Occipital lobe (tissue), 2 donors: ENCODE measurements around the gene GLCCI1. TPM values are rescaled to one million over a fixed set of nuclear protein-coding genes. Genes with fewer than 3 reads are reported as not detected.

Experiments used
- DNase-seq: peaks from one replicate; lab custom pipeline; 2025; lab: John Stamatoyannopoulos, UW
- total RNA-seq: library from RNA; depleted of rRNA; stranded (reverse); fragments of >200 nt; gene quantifications from one replicate; pipeline ENCODE4 v1.2.3, GENCODE V29; 2014

Gene GLCCI1
- total RNA-seq, result 32.6 TPM

DNA sequence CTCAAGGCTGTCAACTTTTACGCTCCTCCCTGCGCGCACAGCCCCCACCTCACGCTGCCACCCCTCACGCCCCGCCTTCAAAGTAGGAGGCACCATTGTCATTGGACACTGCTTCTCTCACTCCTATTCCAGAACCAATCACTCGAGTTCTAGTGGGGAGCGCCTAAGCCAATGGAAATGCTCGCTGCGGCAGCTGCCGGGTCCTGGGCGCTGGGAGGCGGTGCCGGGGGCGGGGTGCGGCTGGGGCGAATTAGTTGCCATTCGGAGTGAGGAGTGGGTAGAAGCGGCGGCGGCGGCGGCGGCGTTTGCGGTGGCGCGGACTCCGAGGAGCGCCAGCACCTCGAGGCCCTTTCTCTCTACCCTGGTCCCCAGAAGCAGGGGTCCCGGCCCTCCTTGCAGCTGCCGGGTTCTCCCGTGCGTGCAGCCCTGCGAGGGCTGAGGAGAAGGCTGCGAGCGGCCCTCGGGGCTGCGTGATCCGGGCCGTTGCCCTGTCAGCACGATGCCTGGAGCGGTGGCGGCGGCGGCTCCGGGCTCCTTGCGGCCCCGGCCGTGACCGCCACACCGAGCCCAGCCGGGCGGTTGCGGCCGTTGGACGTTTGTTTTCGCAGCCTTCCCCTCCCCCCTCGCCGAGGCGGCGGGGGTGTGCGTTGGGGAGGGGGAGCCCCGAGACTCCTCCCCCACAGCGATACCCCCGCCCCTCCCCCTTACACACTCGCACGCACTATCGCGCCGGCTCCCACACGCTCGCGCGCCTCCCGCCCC lies at the start of gene GLCCI1:
GLCCI1 (plus strand) TSS at position 253 of the 762 bp plus-strand sequence. CDS start 555 bp downstream, outside the sequence.
- peak; percentile 97 for DNase-seq

DNA sequence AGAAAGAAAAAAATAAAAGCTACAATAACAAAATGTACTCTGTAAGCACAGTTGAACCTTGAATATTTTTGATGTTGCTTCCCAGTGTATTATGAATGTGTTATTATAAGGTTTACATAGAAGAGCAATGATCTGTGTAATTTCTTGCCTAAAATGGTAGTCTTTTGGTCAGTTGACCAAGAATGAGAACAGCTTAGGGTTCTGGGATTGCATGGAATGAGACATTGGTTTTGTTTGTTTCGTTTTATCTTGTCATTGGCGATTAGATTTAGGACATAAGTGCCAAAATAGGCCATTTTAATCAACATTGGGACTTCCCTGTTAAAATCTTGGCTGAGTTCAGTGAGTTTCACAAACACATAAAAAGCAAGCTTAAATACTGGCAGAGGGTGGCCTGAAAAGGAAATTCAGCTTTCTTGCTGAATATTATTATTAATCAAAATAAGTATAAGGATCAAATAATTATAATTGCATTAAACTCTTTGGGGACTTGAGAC lies 49.1 kb upstream of the GLCCI1 start:
- no peak for DNase-seq

DNA sequence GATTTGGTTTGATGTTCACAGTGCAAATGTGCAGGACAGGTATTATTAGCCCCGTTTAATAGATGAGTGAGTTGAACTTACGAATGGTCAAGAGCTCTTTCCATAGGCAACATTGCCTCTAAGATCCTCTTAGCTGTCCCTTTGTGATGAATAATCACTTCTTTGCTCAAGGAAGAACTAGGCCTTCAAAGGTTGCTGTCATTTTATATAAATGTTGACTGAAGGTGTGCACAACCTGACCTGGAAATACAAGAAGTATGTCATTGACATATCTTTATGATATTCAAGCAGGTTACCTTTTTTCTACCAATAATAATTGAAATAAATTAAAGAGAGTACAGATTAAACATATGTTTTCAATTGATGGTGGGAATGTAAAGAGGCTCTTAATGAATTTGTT lies 48.5 kb upstream of the GLCCI1 start:
- no peak for DNase-seq

DNA sequence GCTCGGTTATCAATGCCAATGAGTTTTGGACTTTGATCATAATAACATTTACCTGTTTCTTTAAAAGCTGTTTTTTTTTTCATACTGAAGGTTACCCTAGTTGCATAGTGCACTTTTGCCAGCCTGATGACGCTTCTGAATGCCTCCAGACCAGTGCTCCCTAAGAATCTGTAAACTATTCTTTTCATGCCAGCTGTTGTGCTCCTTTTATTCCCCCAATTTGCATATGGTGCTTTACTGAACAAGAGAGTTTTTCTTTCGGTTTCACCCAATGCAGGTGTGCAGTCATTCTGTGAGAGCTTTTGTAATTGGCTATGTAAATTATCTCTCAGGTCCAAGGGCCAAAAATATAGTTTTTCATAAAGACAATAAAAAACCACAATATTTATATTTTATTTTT lies 48.1 kb upstream of the GLCCI1 start:
- no peak for DNase-seq

DNA sequence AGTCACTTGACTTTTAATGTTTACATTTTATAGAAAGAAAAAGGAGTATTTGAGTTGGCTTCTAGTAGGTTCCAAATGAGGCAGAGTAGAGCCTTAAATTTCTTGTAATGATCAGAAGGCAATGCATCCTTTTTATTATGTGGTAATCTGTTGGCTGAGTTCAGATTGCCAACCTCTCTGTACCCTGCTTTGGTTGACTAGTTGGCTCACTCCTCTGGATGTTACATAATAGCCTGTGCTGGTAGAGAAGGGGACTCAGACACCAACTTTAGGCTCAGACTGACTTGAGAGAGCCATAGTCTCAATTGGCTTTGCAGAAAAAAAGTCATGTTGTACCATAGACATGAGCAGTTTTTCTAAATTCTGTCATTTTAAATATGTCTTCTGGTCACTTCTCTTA lies 46.8 kb upstream of the GLCCI1 start:
- no peak for DNase-seq

DNA sequence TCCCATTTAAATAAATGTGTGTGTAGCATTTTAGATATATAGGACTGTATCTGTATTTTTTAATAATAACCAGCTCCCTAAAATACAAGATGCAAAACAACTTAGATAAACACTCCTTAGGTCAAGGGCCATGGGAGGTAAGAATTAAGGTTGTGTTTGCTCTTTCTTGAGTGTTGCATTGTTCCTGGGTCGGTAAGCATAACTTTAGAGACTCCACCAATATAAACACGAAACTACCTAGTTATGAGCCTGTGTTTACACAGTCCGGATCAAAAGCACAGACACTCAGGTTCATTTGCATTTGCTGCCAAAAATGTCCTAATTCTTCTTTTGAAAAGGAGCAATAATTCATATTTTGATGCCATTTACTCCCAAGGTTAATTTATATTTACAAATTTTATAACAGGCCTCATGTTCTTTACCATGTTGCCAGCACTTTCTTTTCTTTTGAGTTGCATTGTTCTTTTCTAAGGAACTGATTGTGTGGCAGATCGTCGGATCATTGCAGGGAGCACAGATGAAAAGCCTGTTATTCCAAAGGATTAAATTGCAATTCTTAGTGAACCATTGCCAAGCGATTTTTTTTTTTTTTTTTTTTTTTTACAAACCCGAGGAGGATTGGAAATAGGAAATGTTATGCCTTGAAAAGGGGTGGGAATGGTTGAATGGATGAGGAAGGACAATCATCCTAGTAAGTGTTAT lies 45.8 kb upstream of the GLCCI1 start:
- DNase-seq, result no peak

DNA sequence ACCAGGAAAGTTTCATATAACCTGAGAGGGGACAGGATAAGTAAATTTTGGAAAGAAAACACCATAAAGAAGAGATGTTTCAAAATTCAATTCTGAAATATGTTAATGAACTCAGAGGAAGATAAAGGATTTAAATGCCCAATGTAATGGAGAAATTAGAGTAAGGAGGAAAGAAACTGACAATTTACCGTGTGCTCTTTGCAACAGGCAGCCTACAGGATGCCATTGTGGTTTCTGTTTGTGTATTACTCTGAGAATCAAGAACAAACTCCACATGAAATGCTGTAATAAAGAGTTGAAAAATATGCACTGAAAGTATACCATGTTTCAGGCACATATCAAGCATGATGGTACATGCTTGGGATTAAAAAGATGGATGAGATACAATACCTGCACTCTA lies 44.8 kb upstream of the GLCCI1 start:
- no peak for DNase-seq

DNA sequence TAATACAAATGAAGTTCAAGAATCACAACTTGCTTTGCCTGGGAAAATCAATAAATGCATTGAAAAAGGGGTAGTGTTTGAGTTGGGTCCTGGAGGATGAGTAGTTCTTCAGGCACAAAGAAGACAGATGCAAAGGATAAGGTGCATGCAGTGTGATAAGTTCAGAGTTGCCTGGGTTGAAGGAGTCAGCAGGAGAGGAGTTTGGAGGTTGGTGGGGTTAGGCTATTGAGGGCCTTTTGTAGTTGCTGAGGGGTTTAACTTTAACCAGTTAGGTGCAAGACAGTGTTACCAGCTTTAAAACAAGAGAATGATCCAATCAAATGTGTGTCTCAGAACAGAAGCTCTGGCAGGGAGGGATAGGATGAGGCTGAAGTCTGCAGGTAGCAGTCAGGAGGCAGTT lies 44.3 kb upstream of the GLCCI1 start:
- DNase-seq, result no peak

DNA sequence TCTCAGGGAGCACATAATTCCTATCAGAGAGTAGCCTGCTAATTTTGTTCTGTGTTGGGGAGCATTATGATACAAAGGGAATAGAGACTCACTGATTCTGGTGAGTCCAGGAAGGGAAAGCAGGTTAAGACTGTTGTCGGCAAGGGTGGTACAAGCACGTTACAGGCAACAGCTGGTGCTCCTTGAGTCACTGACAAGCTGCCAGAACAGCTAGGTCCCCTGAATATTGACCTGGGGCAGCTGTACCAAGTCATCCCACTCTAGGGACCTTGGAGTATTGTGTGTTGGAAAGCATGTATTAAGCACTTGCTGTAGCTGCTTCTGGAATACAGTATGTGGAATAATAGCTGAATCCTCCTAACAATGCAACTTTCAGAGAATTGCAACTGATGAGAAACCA lies 37.0 kb upstream of the GLCCI1 start:
- DNase-seq, result no peak

DNA sequence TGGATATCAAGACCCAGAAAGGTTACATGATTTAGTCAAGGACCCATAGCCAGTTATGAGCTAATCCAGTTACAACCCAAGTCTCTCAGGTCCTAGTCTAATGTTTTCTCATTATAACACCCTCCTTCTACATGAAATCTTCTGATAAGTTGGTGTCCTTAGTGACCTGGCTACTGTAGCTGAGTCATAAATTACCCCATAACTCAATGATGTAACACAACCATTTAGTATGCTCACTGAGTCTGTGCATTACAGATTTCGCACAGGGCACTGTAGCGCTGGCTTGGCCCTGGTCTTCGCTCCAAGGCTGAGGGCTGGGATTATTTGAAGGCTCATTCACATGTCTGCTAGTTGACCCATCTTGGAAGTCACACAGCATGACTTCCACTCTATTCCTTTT lies 36.0 kb upstream of the GLCCI1 start:
- no peak for DNase-seq

DNA sequence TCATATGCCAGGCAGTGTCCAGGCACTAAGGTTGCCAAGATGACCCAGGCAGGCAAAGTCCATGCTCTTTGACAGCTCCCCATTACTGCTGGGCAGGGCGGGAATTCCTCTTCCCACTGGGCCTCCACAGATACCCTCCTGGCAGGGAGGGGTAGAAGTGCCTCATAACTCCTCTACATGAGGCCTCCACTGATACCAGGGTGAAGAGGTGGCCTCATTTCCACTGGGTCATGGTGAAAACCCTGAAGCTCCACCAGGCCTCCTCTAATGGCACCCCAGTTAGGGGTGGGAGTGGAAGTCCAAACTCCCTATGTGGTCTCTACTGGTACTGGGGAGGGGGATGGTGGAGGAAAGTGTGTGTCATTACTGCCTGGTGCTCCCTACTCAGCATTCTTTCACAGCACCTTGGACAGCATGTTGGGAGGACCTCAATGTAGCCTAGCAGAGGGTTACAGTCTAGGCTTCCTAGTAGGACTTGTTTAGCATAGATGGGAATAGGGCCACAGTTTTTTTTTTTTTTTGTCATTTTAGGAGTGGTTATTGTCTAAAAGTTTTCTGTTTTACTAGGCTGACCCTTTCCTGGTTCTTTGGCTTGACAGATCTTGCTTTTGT lies 34.6 kb upstream of the GLCCI1 start:
- no peak for DNase-seq

DNA sequence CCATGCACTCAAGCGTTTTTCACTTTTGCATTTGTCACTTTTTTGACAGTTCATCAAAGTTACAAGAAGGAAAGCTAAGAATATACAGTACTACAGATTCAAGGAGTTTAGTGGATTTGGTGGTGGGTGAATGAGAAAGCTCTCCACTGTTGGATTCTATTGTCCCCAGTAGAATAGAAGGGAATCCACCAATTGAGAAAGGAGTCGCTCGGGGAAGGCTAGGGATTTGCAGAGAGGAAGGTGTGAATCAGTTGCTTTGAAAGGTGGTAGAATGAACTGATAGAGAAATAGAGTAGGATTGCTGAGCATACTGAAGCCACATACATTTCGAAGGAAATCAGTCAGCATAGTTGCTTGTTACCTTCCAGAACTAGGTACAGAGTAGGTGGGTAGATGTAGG lies 33.7 kb upstream of the GLCCI1 start:
- DNase-seq, result no peak

DNA sequence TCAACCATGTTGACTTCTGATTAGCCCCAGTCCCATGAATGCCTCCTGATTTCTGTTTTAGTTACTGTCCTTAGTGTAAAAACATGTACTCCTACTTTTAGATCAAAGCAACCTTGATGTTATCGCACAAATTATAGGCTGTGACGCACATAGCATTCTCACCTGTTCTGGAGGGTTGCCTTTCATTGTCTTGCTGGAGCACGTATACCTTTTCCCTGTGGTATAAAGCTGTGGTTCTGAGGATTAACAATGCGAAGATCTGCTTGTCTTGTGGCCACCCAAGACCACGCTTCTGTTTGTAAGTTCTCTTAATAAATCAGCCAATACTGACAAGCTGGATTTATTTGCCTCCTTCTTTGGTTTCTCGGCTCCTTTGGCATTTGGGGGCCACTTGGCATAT lies 30.1 kb upstream of the GLCCI1 start:
- no peak for DNase-seq

DNA sequence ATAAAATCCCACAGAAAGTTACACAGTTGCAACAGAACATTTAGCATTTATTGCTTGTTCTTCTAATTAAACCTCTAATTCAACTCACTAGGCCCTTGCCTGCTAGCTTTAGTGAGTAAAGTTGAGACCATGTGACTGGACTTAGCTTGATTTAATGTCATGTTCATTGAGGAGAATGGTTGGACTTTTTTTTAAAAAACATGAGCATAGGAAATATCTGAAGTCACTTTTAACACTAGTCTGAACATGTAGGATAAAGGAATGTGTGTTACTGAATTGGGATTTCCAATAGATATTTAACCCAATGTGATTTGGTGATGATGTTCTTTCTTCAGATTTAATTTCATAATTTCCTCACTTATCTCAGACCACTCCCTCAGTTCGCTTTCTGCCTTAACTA lies 24.6 kb upstream of the GLCCI1 start:
- no peak for DNase-seq

DNA sequence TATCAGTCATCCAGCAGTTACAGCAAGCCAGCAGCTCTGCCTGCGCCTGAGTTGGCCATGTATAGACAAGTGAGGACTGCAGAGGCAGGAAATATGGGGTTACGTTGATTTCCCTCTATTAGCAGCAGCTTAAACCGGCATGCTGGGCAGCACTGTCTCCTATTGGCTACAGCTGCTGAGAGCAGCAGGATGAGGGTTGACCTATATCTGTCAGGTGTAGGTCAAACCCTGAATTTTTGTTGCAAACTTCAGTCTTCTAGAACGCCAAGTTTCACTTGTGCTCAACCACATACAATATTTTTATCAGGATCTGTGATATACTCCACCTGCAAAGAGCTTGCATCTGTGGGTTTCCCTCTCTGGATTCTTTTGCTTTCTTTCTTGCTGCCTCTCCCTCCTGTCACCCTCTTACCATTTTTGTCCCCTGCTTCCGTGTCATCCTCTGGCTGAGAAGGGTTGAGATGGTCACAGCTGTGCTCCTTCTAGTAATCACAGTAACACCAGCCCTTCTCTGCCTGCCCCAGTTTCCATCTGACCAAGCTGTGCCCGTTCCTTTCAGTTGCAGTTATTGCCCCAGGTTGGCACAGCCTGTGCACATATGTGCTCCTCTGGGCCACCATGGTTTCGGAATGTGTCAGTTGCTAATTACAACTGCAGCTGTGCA lies 23.8 kb upstream of the GLCCI1 start:
- DNase-seq, result no peak

DNA sequence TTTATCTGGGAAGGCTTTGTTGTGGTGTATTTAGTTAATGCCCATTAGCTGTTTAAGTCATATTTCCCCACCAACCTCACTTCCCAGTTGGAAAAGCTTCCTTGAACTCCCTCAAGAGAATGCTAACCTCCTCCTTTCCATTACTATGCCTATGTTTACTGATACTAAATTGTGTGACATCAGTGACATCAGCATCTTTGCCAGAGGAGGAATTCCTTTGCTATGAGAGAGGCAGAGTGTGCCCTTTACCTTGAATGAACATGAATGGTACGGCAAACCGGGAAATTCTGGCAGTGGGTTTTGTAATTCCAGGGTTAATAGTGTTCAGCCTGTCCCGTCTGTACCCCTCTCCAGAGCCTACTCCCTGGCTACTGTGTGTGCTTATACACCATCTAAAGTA lies 22.1 kb upstream of the GLCCI1 start:
- no peak for DNase-seq

DNA sequence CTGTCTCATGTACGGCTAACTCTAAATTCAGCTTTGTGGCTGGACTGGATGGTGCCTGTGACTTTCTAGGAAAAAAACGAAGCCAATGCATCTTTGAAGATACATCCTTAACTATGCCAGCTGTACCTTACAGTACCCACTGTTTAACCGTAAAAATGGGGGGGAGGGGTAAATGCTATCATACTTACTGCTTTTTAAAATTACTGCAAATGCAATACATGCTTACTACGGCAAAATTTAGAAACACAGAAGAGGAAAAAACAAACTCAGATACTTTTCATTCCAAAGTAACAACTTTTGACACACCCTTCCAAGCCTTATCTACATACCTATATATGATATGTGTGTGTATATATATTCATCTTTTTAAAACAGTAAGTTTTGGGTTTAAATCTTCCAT lies 20.4 kb upstream of the GLCCI1 start:
- DNase-seq, result no peak

DNA sequence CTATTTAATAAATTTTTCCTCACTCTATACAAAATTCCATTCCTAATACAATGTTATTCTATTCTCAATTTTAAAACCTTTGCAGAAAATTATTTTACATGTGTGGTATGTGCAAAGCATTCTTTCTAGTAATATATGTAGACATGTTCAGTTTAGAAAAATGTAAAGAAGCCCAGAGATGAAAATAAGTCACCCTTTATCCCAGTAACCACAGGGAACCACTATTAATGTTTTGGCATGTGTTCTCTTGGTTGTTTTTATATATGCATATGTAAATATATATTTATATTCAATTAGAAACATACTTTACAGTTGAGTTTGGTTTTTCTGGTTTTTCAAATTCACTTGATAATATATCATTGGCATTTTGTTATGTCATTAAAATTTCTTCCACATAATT lies 14.8 kb upstream of the GLCCI1 start:
- DNase-seq, result no peak

DNA sequence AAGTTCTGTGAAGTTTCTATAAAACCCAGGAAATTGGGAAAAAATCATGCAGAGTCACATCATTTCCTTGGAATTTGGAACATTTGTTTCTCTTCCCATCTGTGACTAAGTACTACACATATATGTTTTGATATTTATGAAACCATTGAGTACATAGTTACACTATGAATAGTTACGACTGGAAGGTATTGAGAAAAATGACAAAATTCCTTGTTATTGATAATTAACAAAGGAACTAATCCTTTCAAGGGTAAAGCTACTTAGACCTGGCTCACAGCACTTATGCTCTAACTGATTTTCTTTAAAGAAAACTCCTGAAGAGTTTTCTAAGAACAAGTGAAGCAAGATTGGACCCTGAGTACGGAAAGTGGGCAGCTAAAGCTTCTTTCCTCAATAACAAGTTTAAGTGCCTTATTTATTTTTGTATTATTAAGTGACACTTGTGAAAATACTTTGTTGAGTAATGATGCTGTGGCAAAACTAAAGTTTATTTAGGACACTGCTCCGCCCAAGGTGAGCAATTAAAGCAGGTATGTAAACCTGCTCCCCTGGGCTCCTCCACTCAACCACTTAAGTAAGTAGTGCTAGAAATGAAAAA lies 12.0 kb upstream of the GLCCI1 start:
- no peak for DNase-seq

DNA sequence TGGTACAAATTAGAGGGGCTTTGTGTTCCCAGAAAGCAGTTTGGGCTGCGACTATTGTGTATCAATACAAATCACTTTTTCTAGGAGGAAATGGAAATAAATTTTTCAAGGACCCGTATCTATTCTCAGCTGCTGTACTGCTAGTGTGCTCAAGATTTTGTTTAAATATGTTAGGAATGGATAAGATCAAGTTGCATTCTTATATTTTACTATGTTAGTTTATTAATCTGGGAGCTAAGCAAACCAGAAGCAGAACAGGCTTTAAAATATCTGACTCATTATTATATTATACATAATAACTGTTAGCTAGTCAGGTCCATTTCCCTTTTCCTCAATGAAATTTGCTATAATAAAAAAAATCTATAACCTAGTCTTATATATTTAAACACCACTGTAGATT lies 11.1 kb upstream of the GLCCI1 start:
- DNase-seq, result no peak

DNA sequence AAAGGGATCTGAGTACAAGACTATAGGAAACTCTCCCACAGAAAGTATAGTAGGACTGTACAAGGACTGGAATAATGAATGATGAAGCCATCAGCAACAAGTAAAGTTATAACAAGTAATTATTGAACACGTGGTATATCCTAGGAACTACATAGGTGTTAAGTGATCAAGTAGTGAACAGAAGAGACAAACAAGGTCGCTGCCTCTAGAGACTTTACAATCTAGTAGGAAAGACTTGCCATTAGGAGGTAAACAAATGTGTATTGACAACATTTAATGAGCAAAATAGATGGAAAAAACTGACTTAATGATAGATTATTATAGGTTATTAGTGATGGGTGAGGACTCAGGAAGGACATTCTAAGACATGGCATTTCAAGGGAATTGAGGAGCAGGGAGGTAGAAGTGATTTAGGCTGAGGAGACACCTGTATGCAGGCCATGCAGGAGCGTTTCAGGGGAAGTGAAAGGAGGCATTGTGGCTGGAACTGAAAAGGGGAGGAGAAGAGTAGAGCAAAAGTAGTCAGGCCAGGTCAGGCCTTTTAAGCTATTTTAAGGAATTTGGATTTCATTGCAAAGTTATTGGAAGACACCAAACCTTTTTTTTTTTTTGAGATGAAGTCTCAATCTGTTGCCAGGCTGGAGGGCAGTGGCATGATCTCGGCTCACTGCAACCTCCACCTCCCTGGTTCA lies 8.5 kb upstream of the GLCCI1 start:
- no peak for DNase-seq
